GM18511 (cell line): Measurements from ENCODE around the gene ANKS1A.

Experiments used
- ATAC-seq: cut with Tn5 transposase; IDR thresholded peaks from one replicate; pipeline ENCODE4 v1.9.1; 2021; ENCODE audit warnings: mild to moderate bottlenecking, moderate library complexity; ENCODE audit not compliant: unreplicated experiment

The ANKS1A gene

DNA sequence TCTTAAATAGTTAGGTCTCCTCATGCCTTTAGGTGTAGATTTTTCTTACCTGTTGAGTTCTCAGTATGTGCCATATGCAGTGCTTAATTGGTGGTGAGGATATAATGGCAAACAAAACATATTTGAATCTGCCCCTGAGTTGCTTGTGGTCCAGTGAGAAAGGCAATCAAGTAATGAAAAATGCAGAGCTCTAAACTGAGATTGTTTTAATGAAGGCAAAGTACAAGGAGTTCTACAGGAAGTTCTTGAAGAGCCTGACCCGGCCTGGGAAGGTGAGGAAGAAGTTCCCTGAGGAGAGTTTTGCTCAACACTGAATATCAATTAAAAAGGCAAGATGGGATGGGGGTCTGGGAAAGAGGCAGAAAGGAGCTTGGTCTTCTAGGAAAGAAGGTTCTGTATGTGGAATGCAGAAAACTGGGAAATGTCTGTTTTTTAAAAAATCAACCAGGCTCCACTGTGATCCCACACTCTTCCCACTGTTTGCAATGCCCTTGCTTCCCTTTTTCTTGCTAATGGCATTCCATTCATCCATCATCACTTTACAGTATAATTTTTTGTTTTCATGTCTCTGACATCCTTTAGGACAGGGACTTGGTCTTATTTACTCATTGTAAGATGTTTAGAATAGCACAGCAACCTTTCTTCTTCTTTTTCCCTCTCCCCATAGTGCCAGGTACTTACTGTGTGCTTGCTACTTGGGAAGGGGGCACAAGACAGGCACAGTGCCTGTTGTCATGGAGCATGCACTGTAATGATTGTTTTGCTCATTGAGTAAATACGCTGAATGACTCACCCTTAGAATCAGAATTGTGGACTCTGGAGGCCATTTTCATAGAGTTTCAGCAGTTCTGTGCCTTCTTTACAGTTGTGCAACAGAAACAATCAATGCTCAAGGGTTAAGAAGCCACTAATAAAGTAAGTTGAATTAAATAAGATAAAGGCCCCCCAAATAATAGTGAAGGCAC is 64.3 kb downstream of the ANKS1A start:
- no peak for ATAC-seq

DNA sequence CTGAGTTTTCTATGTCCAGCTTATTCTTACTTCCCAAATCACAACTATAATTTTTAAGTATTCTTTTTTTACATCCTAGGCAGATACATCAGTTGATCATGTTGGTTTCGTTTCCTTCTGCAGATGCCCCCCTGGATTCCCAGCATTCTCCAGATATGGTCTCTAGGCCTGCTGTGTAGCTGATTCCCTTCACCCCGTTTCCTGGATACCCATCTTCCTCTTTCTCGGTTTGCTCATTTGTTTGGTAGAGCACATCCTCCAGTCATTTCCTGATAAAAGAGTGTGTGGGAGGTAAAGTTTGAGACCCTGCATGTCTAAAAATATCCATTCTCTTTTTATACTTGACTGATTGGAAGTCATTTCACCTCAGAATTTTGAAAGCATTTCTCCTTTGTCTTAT is 66.4 kb downstream of the ANKS1A start:
- no peak for ATAC-seq

DNA sequence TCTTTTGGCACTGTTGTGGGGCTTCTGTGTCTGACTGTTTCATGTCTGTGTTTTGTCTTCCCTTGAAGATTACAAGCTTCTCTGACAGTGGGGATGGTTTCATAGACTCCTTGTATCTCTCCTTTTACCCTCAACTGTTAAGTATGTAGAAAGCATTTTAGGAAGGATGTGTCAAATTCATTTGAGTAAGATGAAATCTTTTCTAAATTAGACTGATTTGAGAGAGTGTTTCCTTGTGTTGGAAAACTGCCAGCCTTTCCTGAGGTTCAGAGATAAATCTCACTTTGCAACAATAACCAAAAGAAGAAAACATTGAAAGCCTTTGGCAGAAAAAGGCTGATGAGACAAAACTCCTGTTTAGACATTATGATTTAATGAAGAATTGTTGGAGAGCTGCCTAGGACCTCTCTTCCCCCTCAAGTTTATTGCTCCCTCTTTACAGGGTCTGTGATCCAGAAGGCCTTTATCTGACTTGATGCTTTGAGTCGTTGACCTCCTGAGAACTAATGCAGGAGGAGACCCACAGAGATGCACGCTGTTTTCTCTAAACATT is 68.3 kb downstream of the ANKS1A start:
- ATAC-seq = no peak

DNA sequence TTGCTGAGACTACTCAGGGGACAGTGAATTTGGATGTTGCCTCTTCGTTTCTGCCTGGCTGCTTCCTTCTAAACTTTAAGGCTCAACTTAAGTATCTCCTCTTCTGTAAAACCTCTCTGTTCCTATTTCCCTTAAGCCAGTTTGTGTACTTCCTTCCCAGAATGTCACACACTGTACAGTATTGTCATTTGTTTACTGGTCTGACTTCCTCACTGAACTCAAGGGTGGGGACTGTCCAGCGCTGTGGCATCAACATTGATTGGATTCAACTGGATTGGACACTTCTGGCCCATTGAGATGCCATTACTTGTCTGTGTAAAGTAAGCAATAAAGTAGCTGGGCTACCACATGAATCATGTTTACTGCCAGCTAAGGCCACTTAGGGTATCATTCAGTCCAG is 69.7 kb downstream of the ANKS1A start:
- no peak for ATAC-seq

DNA sequence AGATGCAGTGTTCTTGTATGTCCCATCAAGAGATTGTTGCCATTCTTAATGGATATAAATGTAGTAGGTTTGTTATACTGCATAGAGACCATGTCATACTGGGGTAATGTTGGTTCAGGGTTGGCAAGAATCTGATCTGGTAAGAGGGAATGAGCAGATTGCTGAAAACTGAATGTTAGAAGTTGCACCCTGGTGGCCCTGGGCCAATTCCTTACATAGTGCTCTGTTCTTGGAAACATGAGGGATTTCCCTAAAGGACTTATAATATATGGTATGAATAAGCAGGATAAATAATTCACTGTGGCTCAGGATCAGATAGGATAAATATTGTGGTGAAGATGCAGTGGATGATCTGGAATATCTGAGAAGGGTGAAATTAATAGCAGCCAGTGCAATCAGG is 70.2 kb downstream of the ANKS1A start:
- ATAC-seq = no peak

GRCh38 chr6:34961082-34961481 is 72.0 kb downstream of the ANKS1A start:
- no peak for ATAC-seq

DNA sequence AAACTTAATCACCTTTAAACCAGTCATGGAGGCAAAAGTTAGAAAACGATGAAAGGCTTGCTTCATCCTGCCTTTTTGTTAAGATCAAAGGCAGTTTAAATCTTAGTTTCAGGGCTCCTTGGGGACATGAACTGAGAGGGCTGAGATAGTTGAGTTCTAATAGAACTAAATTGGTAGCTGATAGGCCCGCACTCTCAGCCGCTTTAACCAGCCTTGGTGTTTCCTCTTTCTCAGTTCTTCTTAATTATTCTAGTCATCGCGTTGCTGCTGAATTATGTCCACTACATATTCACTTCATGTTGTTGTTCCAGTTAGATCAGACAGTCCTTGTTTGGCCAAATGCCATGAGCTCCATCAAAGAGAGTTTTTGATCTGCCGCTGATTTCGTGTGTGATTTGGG is 72.5 kb downstream of the ANKS1A start:
- no peak for ATAC-seq

DNA sequence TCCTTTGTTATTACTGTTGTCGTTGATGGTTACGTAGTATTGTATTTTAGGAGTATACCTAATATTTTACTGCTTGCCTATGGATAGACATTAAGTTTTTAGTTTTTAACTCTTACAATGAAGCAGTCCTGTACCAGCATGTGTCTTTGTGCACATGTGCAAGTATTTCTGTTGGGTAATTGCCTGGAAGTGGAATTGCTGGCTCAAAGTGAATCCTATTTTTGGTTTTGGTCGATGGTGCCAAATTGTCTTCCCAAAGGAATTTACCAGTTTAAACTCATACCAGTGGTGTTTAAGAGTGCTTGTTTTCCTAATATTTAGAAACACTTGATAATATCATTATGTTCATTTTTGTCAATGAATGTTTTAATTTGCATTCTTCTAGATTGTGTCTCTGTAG is 75.5 kb downstream of the ANKS1A start:
- no peak for ATAC-seq

DNA sequence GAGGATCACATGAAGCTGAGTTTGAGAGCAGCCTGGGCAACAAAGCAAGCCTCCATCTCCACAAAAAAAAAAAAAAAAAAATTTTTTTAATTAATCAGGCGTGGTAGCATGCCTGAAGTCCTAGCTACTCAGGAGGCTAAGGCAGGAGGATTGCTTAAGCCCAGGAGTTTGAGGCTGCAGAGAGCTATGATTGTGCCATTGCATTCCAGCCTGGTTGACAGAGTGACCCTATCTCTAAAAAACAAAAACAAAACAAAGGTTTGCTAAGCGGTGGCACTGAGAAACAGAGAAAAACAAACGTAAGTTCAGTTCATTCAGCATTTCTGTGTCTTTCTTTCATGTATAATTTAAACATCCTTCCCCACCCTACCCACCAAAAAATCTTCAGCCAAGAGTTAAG is 78.4 kb downstream of the ANKS1A start:
- no peak for ATAC-seq

- ATAC-seq = no peak
Measured at GRCh38 chr6:34969662-34970265, 80.7 kb downstream of the ANKS1A start.

DNA sequence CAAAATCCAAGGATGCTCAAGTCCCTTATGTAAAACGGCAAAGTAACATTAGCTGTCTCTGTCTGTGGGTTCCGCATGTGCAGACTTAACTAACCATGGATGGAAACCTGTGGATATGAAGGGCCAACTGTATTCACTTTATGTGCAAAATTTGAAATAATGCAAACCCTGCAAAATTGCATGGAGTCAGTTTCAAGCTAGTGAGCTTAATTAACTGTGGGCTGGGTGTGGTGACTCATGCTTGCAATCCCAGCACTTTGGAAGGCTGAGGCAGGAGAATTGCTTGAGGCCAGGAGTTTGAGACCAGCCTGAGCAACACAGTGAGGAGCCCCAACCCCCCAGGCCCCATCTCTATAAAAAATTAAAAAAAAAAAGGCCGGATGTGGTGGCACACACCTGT is 81.4 kb downstream of the ANKS1A start:
- no peak for ATAC-seq

DNA sequence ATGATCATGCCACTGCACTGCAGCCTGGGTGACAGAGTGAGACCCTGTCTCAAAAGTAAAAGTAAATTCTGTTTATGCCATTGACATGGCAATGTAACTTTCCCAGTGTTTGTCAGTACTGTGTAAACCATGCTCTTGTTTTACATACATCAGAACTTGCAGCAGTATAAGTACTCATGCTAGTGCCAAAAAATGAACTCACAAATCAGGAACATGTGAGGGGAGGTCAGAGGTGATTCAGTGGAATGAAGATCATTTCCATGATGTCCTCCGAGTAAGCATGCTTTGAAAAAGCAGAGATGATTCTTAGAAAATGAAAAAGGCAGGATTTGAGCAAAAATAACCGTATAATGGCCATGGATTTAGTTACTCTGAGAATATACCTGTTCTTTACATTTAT is 81.9 kb downstream of the ANKS1A start:
- no peak for ATAC-seq

GRCh38 chr6:34973547-34974248 is 84.6 kb downstream of the ANKS1A start:
- ATAC-seq = no peak

DNA sequence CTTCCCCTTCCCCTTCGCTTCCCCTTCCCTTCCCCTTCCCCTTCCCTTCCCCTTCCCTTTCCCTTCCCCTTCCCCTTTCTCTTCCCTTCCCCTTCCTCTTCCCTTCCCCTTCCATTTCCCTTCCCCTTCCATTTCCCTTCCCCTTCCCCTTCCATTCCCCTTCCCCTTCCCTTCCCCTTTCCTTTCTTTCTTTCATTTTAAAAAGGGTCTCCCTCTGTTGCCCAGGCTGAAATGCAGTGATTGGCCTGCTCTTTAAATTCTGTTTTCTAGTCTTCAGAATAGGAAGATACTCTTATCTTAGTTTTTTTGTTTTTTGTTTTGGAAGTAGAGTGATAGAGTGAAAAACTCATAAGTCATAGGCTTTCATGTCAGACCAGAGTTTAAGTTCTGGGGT is 85.2 kb downstream of the ANKS1A start:
- no peak for ATAC-seq

DNA sequence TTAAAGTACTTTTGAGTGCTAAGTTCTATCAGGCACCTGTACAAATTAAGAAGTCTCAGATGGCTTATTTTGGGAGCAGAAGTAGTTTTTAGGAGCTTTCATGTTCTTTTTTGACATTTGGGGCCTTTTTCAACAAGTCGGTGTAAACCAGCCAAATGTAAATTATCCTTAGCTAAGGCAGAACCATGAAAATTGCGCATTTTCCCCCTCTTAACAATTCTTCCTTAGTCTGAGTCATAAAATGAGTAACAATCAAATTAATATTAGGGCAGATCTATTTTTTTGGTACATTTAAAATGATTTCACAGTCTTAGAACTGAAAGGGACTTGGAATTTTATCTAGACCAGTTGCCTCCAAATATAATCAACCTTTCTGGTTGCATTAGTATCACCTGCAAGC is 87.2 kb downstream of the ANKS1A start:
- ATAC-seq = no peak

- no peak for ATAC-seq
Measured at GRCh38 chr6:34979218-34979617, 90.2 kb downstream of the ANKS1A start.

DNA sequence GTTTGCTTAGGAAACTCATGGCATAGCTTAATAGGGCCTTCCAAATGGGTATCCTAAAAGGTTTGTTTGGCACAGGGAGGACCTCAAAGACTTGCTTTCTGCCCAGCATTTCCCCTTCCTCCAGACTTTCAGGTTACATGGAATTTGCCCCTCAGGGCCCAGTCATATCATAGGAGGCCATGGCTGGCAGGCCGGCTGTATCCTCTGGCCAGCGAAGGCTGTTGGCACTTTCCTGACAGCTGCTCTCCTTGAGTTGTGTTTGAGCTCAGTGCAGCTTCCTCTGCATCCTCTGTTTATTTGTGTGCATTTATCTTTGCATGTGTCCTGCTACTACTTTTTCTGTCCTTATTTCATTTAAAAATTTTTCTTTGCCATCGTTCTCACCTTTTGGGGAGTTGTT is 90.9 kb downstream of the ANKS1A start:
- no peak for ATAC-seq

- no peak for ATAC-seq
Measured at GRCh38 chr6:34981366-34981765, 92.3 kb downstream of the ANKS1A start.

DNA sequence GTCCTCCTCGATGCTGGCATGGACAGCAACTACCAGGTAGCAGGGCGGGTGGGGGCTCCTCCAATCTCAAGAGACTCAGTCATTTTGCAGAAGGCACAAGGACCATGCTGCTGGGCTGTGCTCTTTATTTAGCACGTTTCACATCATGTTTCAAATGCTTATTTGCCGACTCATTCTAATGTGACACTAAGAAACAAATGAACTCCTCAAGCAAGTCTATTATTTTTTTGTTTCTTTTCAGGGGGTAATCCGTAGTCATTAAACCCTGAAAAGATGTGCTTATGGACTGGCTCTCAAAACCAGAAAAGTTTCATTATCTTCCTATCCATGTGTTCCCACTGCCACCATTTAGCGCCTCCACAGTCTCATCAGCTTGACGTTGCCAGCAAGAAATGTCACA is 92.9 kb downstream of the ANKS1A start:
- ATAC-seq = no peak

DNA sequence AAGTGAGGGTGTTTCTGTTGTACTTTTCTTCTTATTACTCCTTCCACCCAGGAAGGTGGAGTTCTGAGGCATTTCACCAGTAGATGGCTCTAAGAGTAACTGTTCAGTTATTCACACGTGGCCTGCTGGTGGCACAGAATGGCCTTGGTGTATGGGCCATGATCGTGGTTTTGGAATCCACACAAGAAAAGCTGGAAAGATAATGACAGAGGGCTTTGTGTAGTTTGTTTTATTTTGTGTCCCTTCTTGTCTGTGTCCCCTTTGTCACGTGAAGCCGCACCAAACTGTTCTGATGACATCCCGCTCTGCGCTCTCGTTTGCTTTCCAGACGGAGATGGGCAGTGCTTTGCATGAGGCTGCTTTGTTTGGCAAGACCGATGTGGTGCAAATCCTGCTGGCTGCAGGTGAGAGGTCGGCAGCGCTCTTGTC is 93.4 kb downstream of the ANKS1A start:
- ATAC-seq = no peak

- ATAC-seq = no peak
Measured at GRCh38 chr6:34984416-34984815, 95.4 kb downstream of the ANKS1A start.

DNA sequence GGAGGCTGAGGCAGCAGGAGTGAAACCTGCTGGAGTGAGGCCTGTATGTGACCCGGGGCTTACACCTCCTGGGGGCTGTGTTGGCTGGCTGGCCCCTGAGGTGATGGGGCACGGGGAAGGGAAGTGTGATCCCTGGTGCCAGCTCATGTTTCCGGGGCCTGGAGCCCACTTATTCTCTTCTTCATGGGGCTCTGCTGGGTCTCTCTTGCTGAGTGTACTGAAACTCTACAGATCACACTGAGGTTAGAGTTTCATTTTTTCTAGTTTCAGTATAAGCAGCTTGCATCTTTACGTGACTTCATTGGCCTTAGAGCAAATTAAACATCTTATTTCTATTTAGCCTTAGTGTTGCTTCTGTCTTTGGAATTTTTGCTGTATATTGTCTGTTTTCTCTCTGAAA is 96.2 kb downstream of the ANKS1A start:
- no peak for ATAC-seq
